Loucy (cell line): Measurements from ENCODE around the gene MCF2L.

ENCODE experiments used
- H2AFZ ChIP-seq: fragments of 200-600 bp; sonication (generic); 2 replicates; pipeline ENCODE4 v1.6.0; 2016; ENCODE audit warnings: antibody characterized with exemption, mild to moderate bottlenecking, low read length, moderate library complexity
- H3F3A ChIP-seq: fragments of 200-600 bp; 2 replicates; pipeline ENCODE4 v1.6.0; 2016; ENCODE audit warnings: antibody characterized with exemption, low read depth, mild to moderate bottlenecking
- H3K27me3 ChIP-seq: fragments of 200-600 bp; sonication (generic); 2 replicates; pipeline ENCODE4 v1.6.1; 2014; ENCODE audit warnings: low read length, mild to moderate bottlenecking; ENCODE audit not compliant: insufficient read depth, poor library complexity, severe bottlenecking
- H3K36me3 ChIP-seq: fragments of 200-600 bp; sonication (generic); 2 replicates; pipeline ENCODE4 v1.6.1; 2016; ENCODE audit warnings: low read length; ENCODE audit not compliant: insufficient read depth
- H3K4me1 ChIP-seq: fragments of 200-600 bp; sonication (generic); 2 replicates; pipeline ENCODE4 v1.5.1; 2014; ENCODE audit warnings: low read length, mild to moderate bottlenecking; ENCODE audit not compliant: insufficient read depth, poor library complexity, severe bottlenecking
- H3K4me2 ChIP-seq: fragments of 200-600 bp; sonication (generic); 2 replicates; pipeline ENCODE4 v1.6.0; 2014; ENCODE audit warnings: antibody characterized with exemption, low read length, low read depth, mild to moderate bottlenecking; ENCODE audit not compliant: poor library complexity, severe bottlenecking
- H3K4me3 ChIP-seq: fragments of 200-600 bp; sonication (generic); 2 replicates; pipeline ENCODE4 v1.5.1; 2014; ENCODE audit warnings: low read length, mild to moderate bottlenecking, mixed read lengths; ENCODE audit not compliant: poor library complexity, severe bottlenecking
- H3K79me2 ChIP-seq: fragments of 200-600 bp; sonication (generic); 2 replicates; pipeline ENCODE4 v1.6.1; 2014; ENCODE audit warnings: low read length; ENCODE audit not compliant: insufficient read depth
- H3K9ac ChIP-seq: fragments of 200-600 bp; sonication (generic); 2 replicates; pipeline ENCODE4 v1.6.0; 2014; ENCODE audit warnings: mild to moderate bottlenecking, low read depth, low read length, moderate library complexity; ENCODE audit not compliant: poor library complexity, severe bottlenecking
- H3K9me2 ChIP-seq: fragments of 200-600 bp; sonication (generic); replicated peaks from 2 replicates; pipeline ENCODE4 v1.6.1; 2016; ENCODE audit warnings: low read depth, low read length, mixed read lengths
- H3K9me3 ChIP-seq: fragments of 200-600 bp; sonication (generic); 2 replicates; pipeline ENCODE4 v1.6.1; 2014; ENCODE audit warnings: mild to moderate bottlenecking, antibody characterized with exemption, low read length, low read depth; ENCODE audit not compliant: insufficient read depth
- H4K20me1 ChIP-seq: fragments of 200-600 bp; sonication (generic); 2 replicates; pipeline ENCODE4 v1.6.0; 2014; ENCODE audit warnings: antibody characterized with exemption, low read length, mild to moderate bottlenecking; ENCODE audit not compliant: insufficient read depth, poor library complexity, severe bottlenecking
- CTCF ChIP-seq: fragments of 200-600 bp; sonication (generic); conservative IDR thresholded peaks from 2 replicates; pipeline ENCODE4 v1.5.1; 2014; ENCODE audit warnings: mild to moderate bottlenecking, antibody characterized with exemption, low read length
- EZH2phosphoT487 ChIP-seq: fragments of 200-600 bp; IDR thresholded peaks from 2 replicates; pipeline ENCODE4 v1.6.1; 2018; ENCODE audit warnings: antibody characterized with exemption, mild to moderate bottlenecking, moderate library complexity, borderline replicate concordance

Gene MCF2L

GRCh38 chr13:112943309-112944125, 25.5 kb upstream of the MCF2L start:
- H3K4me2 ChIP-seq, result no peak overlapping the region
- no peaks in the 10 kb centered on the region for H3K27me3 ChIP-seq
- H3K9me2 ChIP-seq, result no peaks in the 10 kb centered on the region
- H3K9me3 ChIP-seq, result no peaks in the 10 kb centered on the region
- H3K9ac ChIP-seq, result no peak overlapping the region
- no peaks in the 10 kb centered on the region for H4K20me1 ChIP-seq
- no peaks in the 10 kb centered on the region for H3K36me3 ChIP-seq
- H2AFZ ChIP-seq, result no peak overlapping the region
- no peaks in the 10 kb centered on the region for H3F3A ChIP-seq
- H3K79me2 ChIP-seq, result no peaks in the 10 kb centered on the region
- TF ChIP-seq CTCF (no peak), EZH2phosphoT487 (no peak)
- H3K4me3 ChIP-seq, result no peak overlapping the region
- no peaks in the 10 kb centered on the region for H3K4me1 ChIP-seq

- Histone ChIP-seq H3K4me2 (no peak overlapping the region), H4K20me1 (no peaks in the 10 kb centered on the region), H3K36me3 (no peaks in the 10 kb centered on the region), H3K9me2 (no peaks in the 10 kb centered on the region), H3K4me1 (no peaks in the 10 kb centered on the region), H3K9ac (no peak overlapping the region), H3K4me3 (no peak overlapping the region), H3K79me2 (no peaks in the 10 kb centered on the region), H3F3A (no peaks in the 10 kb centered on the region), H3K9me3 (no peaks in the 10 kb centered on the region), H3K27me3 (no peaks in the 10 kb centered on the region), H2AFZ (no peak overlapping the region)
- TF ChIP-seq EZH2phosphoT487 (no peak), CTCF (no peak)
Observed at GRCh38 chr13:112947796-112948195, 21.2 kb upstream of the MCF2L start.

- no peak for TF ChIP-seq CTCF
- TF ChIP-seq EZH2phosphoT487, result no peak
- Histone ChIP-seq H3K27me3 (no peaks in the 10 kb centered on the region), H3F3A (no peaks in the 10 kb centered on the region), H3K9ac (no peak overlapping the region), H3K36me3 (no peaks in the 10 kb centered on the region), H4K20me1 (no peaks in the 10 kb centered on the region), H3K4me2 (no peak overlapping the region), H3K4me3 (no peak overlapping the region), H3K79me2 (no peaks in the 10 kb centered on the region), H3K4me1 (no peaks in the 10 kb centered on the region), H2AFZ (no peak overlapping the region), H3K9me2 (no peaks in the 10 kb centered on the region), H3K9me3 (no peaks in the 10 kb centered on the region)
Observed at GRCh38 chr13:112951674-112952371, 17.2 kb upstream of the MCF2L start.
